GM21717 (cell line): ENCODE measurements around the gene CCDC174.
A peak's percentile ranks its signal among the peaks of the same experiment; 100 is the strongest.
"Not testable (repeated sequence)": the region's sequence is repeated elsewhere in the genome, so short reads cannot be mapped to it uniquely, and the experiment has no call there.

Experiments
- ATAC-seq: cut with Tn5 transposase; IDR thresholded peaks from one replicate; pipeline ENCODE4 v1.9.1; 2021; ENCODE audit warnings: mild to moderate bottlenecking, moderate library complexity; ENCODE audit not compliant: unreplicated experiment

CCDC174 gene

DNA sequence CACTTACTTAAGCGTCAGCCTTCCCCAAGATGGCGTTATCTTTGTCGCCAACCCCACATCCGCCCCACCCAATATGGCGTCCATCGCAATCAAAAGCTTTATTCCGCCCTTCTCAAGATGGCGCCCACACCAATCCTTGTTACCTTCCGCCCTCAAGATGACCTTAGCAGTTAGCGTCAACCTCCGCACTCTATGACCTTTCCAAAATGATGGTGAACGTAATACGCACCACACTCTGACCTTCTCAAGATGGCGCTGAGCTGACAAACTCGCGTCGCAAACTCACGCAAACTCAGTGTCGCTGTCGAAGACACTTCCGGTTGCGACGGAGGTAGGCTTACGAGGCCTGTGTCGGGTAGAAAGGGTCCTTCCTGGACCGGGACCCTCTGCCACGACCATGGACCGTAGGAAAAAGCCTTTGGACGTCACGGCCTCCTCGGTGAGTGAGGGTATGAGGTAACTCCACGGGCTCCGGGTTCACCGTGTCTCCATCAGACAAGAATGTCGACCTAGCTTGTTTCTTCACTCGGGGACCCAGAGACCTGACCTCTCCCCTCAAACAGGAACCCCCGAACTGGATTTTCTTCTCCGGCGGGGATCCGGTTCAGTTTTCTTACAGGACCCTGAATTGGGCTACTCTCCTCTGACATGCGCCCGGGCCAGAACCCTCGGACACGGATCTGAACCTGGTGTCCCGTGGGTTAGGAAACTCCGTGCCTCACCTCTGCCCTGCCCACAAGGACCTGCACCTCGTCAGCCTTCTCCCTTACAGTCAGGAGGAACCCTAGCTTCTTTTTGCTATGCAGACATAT is at the start of gene CCDC174:
Gene CCDC174 (plus strand): TSS at position 323 of the 812 bp plus-strand sequence. CDS start 75 bp downstream, at position 398.
- ATAC-seq: peak; percentile 97

DNA sequence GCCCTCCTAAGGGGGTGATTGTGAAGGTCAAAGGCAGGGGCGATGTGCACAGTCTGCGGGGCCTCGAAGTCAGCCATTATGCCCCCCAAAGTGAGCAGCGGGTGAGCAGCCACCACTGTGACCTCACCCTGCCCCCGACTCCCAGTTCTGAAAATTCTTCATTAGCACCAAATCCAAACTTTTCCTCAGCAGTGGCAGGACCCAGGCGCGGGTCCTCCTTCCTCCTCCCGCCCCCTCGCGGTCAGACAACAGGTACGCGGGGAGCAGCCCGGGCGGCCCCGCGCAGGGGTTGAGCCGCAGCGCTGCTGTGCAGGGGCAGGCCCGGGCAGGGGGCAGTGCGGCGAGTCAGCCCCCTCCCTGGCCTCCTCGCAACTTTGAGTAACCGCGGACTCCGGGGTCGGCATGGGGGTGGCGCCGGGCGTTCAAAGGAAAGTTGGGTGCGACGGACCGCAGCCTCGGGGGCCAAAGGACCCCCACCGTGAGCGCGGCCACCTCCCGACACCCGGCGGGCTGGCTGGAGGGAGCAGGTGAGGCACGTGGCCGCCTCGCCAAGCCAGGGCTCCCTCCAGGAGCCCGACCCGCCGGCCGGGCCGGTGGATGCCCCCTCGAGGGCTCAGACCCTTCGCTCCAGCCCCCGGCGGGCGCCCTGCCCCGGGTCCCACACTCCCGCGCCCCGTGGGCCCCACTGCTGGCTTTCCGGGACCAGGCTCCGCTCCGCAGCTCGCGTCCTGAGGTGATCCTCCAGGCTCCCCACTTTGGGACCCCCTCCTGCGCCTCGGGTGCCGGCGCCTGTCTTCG is 49.4 kb upstream of the CCDC174 start:
- no peak for ATAC-seq

- no peak for ATAC-seq
Observed at GRCh38 chr3:14602804-14603644, 48.5 kb upstream of the CCDC174 start.

DNA sequence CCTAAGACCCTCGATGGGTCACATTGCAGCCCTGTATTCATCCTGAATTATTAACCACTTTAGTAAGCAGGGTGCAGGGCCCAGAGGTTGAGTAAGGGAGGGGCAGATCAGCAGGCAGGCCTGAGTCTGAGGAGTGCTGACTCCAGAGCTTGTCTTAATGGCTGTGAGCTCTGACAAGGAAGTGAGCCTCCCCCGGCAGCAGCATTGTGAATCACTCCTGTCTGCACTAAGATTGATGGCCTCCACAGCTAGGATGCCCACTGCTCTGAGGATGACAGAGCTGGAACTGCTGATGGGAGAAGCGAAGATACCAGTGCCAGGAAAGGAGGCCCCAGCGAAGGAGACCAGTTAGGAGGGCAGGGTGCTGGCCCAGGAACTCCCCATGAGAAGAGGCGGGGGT is 46.5 kb upstream of the CCDC174 start:
- ATAC-seq: no peak

- no peak for ATAC-seq
Observed at GRCh38 chr3:14605744-14606143, 45.8 kb upstream of the CCDC174 start.

GRCh38 chr3:14606669-14607339 is 44.8 kb upstream of the CCDC174 start:
- no peak for ATAC-seq

GRCh38 chr3:14608298-14608697 is 43.3 kb upstream of the CCDC174 start:
- ATAC-seq: no peak

DNA sequence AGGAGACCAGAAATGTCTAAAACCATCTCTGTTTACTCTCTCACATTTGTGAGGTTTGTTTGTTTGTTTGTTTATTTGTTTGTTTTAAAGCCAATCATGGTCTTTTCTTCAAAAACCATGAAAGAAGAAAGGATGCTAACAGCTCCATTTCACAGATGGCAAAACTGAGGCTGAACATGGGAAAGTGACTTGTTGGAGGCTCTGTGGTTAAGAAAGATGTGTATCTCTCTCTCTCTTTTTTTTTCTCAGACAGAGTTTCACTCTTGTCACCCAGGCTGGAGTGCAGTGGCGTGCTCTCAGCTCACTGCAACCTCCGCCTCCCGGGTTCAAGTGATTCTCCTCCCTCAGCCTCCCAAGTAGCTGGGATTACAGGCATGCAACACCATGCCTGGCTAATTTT is 42.5 kb upstream of the CCDC174 start:
- ATAC-seq: not testable (repeated sequence)

DNA sequence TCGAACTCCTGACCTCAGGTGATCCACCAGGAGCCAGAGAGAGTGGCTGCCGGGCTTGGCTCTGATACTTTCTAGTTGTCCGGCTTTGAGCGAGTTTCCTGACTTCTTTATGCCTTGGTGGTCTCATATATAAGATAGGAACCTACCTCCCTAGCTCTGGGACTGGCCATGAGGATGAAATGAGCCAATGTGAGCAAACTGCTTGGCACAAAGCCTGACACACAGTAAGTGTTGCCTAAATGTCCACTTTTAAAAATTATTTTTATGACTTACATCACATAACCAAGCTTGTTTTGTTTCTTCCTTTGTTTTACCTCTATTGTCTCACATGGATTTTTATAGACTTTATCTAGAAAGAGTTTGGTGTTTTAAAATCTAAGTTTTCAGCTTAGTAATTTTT is 42.1 kb upstream of the CCDC174 start:
- no peak for ATAC-seq

- no peak for ATAC-seq
Observed at GRCh38 chr3:14609941-14610340, 41.6 kb upstream of the CCDC174 start.

GRCh38 chr3:14614189-14614588 is 37.4 kb upstream of the CCDC174 start:
- ATAC-seq: no peak

GRCh38 chr3:14614862-14615261 is 36.7 kb upstream of the CCDC174 start:
- ATAC-seq: no peak

GRCh38 chr3:14616606-14617507 is 34.7 kb upstream of the CCDC174 start:
- ATAC-seq: no peak

DNA sequence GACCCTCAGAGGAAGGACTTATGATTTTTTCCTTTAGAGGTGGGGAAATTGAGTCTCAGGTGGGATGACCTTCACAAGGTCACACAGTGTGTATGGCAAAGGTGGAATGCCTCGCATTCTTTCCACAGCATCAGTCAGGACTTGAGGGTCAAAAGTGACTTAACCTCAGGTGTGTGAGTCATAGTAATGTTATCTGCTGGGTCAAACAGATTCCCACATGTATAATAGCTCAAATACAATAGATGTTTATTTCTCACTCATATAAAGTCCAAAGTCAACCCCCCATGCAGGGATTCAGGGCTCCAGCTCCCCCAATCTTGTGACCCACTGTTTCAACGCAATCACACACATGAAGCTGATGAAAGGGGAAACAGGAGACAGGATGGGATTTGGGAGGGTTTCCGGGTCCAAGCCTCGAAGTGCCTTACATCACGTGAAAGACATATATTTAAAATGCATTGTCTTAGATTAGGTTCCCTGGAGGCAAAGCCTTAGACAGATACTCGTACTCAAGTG is 34.0 kb upstream of the CCDC174 start:
- no peak for ATAC-seq

DNA sequence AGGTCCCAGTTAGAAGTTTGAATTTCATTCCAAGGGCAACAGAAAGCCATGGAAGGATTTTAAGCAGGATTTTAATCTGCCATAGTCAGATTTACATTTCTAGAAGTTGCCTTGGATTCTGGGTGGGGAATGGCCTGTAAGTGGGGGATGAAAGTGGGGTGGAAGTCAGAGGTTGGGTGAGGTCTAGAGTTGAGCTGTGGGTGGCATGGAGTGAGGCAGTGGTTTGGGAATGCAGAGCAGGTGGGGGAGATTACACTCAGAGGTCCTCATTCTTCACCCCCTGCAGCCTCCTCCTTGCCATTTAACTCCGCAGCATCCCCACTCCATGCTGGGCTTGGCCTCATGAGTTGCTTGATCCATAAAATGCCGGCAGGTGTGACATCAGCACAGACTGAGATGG is 32.0 kb upstream of the CCDC174 start:
- no peak for ATAC-seq

DNA sequence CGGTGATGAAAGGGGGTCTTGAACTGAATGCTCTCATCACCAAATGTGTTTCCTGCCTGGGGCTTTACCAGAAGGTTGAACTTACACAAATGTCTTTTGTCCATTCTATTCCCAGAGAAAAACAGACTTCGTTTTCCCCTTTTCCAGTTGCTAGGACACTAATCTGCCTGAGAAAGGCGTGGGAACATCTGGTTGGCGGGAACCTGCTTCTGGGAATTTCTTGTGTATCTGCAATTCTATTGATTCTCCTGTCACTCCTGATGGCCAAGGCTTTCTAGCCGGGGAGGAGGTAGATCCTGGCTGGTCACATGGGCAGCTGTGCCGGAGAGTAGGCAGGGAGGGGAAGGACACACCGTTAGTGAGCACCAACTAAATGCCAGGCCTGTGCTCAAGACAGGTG is 31.1 kb upstream of the CCDC174 start:
- no peak for ATAC-seq

DNA sequence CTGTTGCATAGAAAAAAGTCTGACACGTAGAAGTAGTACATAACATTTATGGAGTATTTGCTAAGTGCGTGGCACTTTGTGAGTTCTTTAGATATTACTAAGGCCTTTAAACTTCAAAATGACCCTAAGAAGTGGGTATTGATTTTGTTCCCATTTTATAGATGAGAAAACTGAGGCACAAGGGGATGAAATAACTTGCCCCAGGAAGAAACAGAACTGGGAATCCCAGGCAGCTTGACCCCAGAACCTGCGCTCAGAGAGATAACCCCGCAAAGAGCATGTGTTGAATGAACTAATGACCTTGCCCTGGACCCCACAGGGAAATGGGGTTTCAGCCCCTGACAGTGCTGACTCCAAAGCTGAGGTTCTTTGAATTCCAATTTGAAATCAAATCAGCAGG is 30.5 kb upstream of the CCDC174 start:
- no peak for ATAC-seq

DNA sequence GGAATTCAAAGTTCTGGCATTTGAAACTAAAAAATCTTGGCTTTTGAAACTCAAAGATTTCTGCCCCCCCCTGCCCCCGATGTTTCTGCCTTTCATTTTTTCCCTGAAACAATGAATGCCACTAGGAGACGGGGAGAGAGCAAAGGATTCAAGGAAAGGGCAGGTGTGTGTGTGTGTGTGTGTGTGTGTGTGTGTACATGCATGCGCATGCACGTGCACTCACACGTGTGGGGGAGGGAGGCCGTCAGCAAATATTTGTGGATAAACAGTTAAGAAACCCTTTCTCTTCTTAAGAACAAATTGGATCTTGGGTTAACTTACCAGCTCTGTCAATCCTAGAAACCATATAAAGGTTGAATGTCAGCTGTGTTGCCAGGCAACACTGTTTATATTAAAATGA is 29.2 kb upstream of the CCDC174 start:
- ATAC-seq: no peak

DNA sequence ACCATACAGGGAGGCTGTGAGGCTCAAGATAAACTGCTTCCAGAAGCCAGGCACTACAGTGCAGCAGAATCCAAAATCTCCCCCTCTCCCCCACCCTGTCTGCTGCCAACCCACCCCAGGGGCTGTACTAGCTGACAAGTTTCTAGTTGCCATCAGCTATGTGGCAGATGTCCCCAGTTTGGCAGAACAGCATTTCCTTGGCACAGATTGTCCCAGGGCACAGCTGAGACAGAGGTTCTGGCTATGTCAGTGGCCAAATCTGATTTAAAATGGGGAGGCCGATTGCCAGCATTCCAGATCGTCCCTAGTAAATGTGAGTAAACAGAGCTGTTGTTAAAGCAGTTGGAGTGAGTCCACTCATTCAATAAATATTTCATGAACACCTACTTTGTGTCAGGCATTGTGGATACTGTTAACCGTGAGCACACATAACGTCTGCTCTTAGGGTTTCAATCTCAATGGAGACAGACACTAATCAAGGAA is 28.0 kb upstream of the CCDC174 start:
- ATAC-seq: no peak
